Measurements from ENCODE around the gene RTKN2. TPM values are rescaled to one million over a fixed set of nuclear protein-coding genes. Genes with fewer than 3 reads are reported as not detected.

The RTKN2 gene
- total RNA-seq, 2 donors from 2014 or later = 11.5 to 19.1 TPM

- Histone ChIP-seq H3K9me3 (ENCODE audit: control insufficient read depth, low read length) (no peaks in the 10 kb centered on the region), H3K9ac (ENCODE audit: extremely low read depth, low read length, poor library complexity, severe bottlenecking) (no peak overlapping the region), H3K4me1 (ENCODE audit: control insufficient read depth, insufficient read depth, low read length) (no peaks in the 10 kb centered on the region), H3K36me3 (ENCODE audit: control insufficient read depth, insufficient read depth, low read length) (no peaks in the 10 kb centered on the region), H3K27me3 (ENCODE audit: control insufficient read depth, insufficient read depth, low read length, poor library complexity, severe bottlenecking) (no peaks in the 10 kb centered on the region), H3K4me3 (ENCODE audit: low read length) (no peak overlapping the region), H3K27ac (ENCODE audit: low read depth, low read length) (no peak overlapping the region)
- DNase-seq = no peak
- WGBS, 2 experiments (ENCODE audit: insufficient coverage in 1 of 2, insufficient read length in 1 of 2) = 94 to 100% methylated on average over 3 of the region's 3 CpGs
- peaks cover 2% of the 10 kb centered on the region for H3K9me3 Mint-ChIP-seq
- no peaks in the 10 kb centered on the region for H3K4me1 Mint-ChIP-seq
- no peaks in the 10 kb centered on the region for H3K36me3 Mint-ChIP-seq (ENCODE audit: low read depth)
- no peak overlapping the region for H3K4me3 Mint-ChIP-seq
- no peak overlapping the region for H3K27ac Mint-ChIP-seq
- TF ChIP-seq, protein P1, sequence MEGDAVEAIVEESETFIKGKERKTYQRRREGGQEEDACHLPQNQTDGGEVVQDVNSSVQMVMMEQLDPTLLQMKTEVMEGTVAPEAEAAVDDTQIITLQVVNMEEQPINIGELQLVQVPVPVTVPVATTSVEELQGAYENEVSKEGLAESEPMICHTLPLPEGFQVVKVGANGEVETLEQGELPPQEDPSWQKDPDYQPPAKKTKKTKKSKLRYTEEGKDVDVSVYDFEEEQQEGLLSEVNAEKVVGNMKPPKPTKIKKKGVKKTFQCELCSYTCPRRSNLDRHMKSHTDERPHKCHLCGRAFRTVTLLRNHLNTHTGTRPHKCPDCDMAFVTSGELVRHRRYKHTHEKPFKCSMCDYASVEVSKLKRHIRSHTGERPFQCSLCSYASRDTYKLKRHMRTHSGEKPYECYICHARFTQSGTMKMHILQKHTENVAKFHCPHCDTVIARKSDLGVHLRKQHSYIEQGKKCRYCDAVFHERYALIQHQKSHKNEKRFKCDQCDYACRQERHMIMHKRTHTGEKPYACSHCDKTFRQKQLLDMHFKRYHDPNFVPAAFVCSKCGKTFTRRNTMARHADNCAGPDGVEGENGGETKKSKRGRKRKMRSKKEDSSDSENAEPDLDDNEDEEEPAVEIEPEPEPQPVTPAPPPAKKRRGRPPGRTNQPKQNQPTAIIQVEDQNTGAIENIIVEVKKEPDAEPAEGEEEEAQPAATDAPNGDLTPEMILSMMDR (conservative IDR thresholded peaks at IDR 0.05) = no peak
- no peaks in the 10 kb centered on the region for H3K27me3 Mint-ChIP-seq (ENCODE audit: insufficient read depth)
Observed at GRCh38 chr10:62183442-62183841, 85.2 kb downstream of the RTKN2 start.

- Histone ChIP-seq H3K27ac (ENCODE audit: low read depth, low read length) (no peak overlapping the region), H3K4me1 (ENCODE audit: control insufficient read depth, insufficient read depth, low read length) (no peaks in the 10 kb centered on the region), H3K4me3 (ENCODE audit: low read length) (no peak overlapping the region), H3K27me3 (ENCODE audit: control insufficient read depth, insufficient read depth, low read length, poor library complexity, severe bottlenecking) (no peaks in the 10 kb centered on the region), H3K9me3 (ENCODE audit: control insufficient read depth, low read length) (no peaks in the 10 kb centered on the region), H3K9ac (ENCODE audit: extremely low read depth, low read length, poor library complexity, severe bottlenecking) (no peak overlapping the region), H3K36me3 (ENCODE audit: control insufficient read depth, insufficient read depth, low read length) (no peaks in the 10 kb centered on the region)
- no peak overlapping the region for H3K27ac Mint-ChIP-seq
- TF ChIP-seq, protein P1 (conservative IDR thresholded peaks at IDR 0.05) = no peak
- H3K27me3 Mint-ChIP-seq (ENCODE audit: insufficient read depth) = no peaks in the 10 kb centered on the region
- no peak for DNase-seq
- H3K36me3 Mint-ChIP-seq (ENCODE audit: low read depth) = no peaks in the 10 kb centered on the region
- H3K4me3 Mint-ChIP-seq = no peak overlapping the region
- H3K9me3 Mint-ChIP-seq = peaks cover 2% of the 10 kb centered on the region
- H3K4me1 Mint-ChIP-seq = no peaks in the 10 kb centered on the region
- WGBS, 2 experiments (ENCODE audit: insufficient coverage in 1 of 2, insufficient read length in 1 of 2) = 88 to 100% methylated on average over 1 to 3 of the region's 4 CpGs
Observed at GRCh38 chr10:62182595-62182994, 86.0 kb downstream of the RTKN2 start.

GRCh38 chr10:62182171-62182570 is 86.5 kb downstream of the RTKN2 start:
- H3K27me3 ChIP-seq (ENCODE audit: control insufficient read depth, insufficient read depth, low read length, poor library complexity, severe bottlenecking) = no peaks in the 10 kb centered on the region
- TF ChIP-seq, protein P1 (conservative IDR thresholded peaks at IDR 0.05) = no peak
- H3K27ac ChIP-seq (ENCODE audit: low read depth, low read length) = no peak overlapping the region
- Mint-ChIP-seq H3K4me3 (no peak overlapping the region), H3K27ac (no peak overlapping the region), H3K4me1 (no peaks in the 10 kb centered on the region), H3K36me3 (ENCODE audit: low read depth) (no peaks in the 10 kb centered on the region), H3K9me3 (peaks cover 2% of the 10 kb centered on the region), H3K27me3 (ENCODE audit: insufficient read depth) (no peaks in the 10 kb centered on the region)
- no peaks in the 10 kb centered on the region for H3K4me1 ChIP-seq (ENCODE audit: control insufficient read depth, insufficient read depth, low read length)
- no peak for DNase-seq
- no peaks in the 10 kb centered on the region for H3K36me3 ChIP-seq (ENCODE audit: control insufficient read depth, insufficient read depth, low read length)
- H3K9ac ChIP-seq (ENCODE audit: extremely low read depth, low read length, poor library complexity, severe bottlenecking) = no peak overlapping the region
- H3K4me3 ChIP-seq (ENCODE audit: low read length) = no peak overlapping the region
- WGBS, 2 experiments (ENCODE audit: insufficient coverage in 1 of 2, insufficient read length in 1 of 2) = 86 to 88% methylated on average over 1 to 2 of the region's 2 CpGs
- H3K9me3 ChIP-seq (ENCODE audit: control insufficient read depth, low read length) = no peaks in the 10 kb centered on the region
